Spleen (tissue), 11 donors: Measurements from ENCODE around the gene CDC6. TPM values are rescaled to one million over a fixed set of nuclear protein-coding genes. Genes with fewer than 3 reads are reported as not detected.

Experiments used
- DNase-seq: peaks from one replicate; pipeline ENCODE4 v3.0.0-alpha.2; 2020
- H3K27ac ChIP-seq, 8 donors: fragments of 200-600 bp; sonication (generic) in 7 of 8; 1 replicate in 4 of 8; 2 replicates in 4 of 8; pipeline versions ENCODE4 v1.5.0 to v1.8.0; 2016 to 2021; ENCODE audit warnings: inconsistent platforms in 4 of 8, mild to moderate bottlenecking in 4 of 8, moderate library complexity in 1 of 8
- H3K27me3 ChIP-seq, 7 donors: fragments of 200-600 bp; sonication (generic) in 6 of 7; replicated peaks in 1 of 7; 1 replicate in 4 of 7; 2 replicates in 3 of 7; pipeline versions ENCODE4 v1.5.0 to v1.8.0; 2016 to 2021; ENCODE audit warnings: inconsistent platforms in 3 of 7, mild to moderate bottlenecking in 1 of 7
- H3K36me3 ChIP-seq, 6 donors: fragments of 200-600 bp; sonication (generic) in 5 of 6; 1 replicate in 4 of 6; 2 replicates in 2 of 6; pipeline versions ENCODE4 v1.5.0 to v1.8.0; 2016 to 2021; ENCODE audit warnings: inconsistent platforms in 2 of 6
- H3K4me1 ChIP-seq, 6 donors: fragments of 200-600 bp; sonication (generic) in 5 of 6; 1 replicate in 3 of 6; 2 replicates in 3 of 6; pipeline versions ENCODE4 v1.5.0 to v1.8.0; 2016 to 2021; ENCODE audit warnings: inconsistent platforms in 3 of 6
- H3K4me3 ChIP-seq, 8 donors: fragments of 200-600 bp; sonication (generic) in 7 of 8; 1 replicate in 4 of 8; 2 replicates in 4 of 8; pipeline versions ENCODE4 v1.5.0 to v1.8.0; 2016 to 2021; ENCODE audit warnings: inconsistent platforms in 4 of 8, mild to moderate bottlenecking in 4 of 8, moderate library complexity in 2 of 8
- H3K9me3 ChIP-seq, 8 donors: fragments of 200-600 bp; sonication (generic) in 7 of 8; 1 replicate in 4 of 8; 2 replicates in 4 of 8; pipeline versions ENCODE4 v1.5.0 to v1.8.0; 2016 to 2021; ENCODE audit warnings: inconsistent platforms in 4 of 8
- CTCF ChIP-seq, 11 experiments: fragments of 200-600 bp in 7 of 11; fragments of 450-650 bp in 4 of 11; sonication (generic) in 4 of 11; IDR thresholded peaks in 8 of 11; conservative IDR thresholded peaks in 3 of 11; 1 replicate in 7 of 11; 2 replicates in 4 of 11; pipeline versions ENCODE4 v1.4.0 to v1.8.0; 2016 to 2021; ENCODE audit warnings: antibody characterized with exemption in 11 of 11, inconsistent platforms in 4 of 11, mild to moderate bottlenecking in 1 of 11
- POLR2A ChIP-seq, 3 donors: fragments of 450-650 bp; IDR thresholded peaks; one replicate each; pipeline ENCODE4 v1.5.1; 2017; ENCODE audit warnings: antibody characterized with exemption in 3 of 3, mild to moderate bottlenecking in 1 of 3
- POLR2AphosphoS5 ChIP-seq, 3 donors: sonication (generic); formaldehyde crosslinking; IDR thresholded peaks; one replicate each; pipeline ENCODE4 v1.5.1; 2017; ENCODE audit warnings: antibody characterized with exemption in 3 of 3
- WGBS, 5 donors: extraction: QIAGEN DNeasy Blood & Tissue Kit in 3 of 5; methylation state at CpG; one replicate each; pipeline versions ENCODE4 v1.1.5 to v1.1.7; 2013 to 2018; 5-methylcytosine and 5-hydroxymethylcytosine counted together
- intact Hi-C: fragments of 100-400 bp; cut with DNase I; formaldehyde crosslinking; loops from one replicate; pipeline ENCODE4 v1.15.0; 2023; ENCODE audit warnings: low total_unique reads
- polyA plus RNA-seq, 3 donors: library from polyadenylated mRNA; stranded (reverse); fragments of 200-250 nt; gene quantifications; one replicate each; pipeline ENCODE4 v1.2.1, GENCODE V29; 2013
- total RNA-seq, 7 donors: library from RNA; depleted of rRNA in 3 of 7; stranded (reverse); fragments of >200 nt in 3 of 7; fragmentation: NEBNext Ultra II Directional in 4 of 7; extraction: Animal tissue kit (Norgen Biotek cat#: 25700) in 4 of 7; gene quantifications; one replicate each; pipeline versions ENCODE4 v1.1.0 to v1.2.1, GENCODE V29; 2016 to 2021
- donor health status: healthy with polysubstance abuse.
- donor health status: DM: no; HTN: no; CAD: no; lungs with moderate emphysema.
- donor health status: DM: no; HTN: no; CAD: no.
- donor health status: Bipolar disorder and iron deficiency.
- donor health status: healthy.
- donor health status: DM: no; HTN: no; CAD: no.
- donor health status: DM: yes; HTN: yes; CAD: no.

CDC6 gene
- total and polyA plus RNA-seq, 10 donors, result 1.2 to 11.6 (median 5.1) TPM

- H3K9me3 ChIP-seq, result no peaks in the 10 kb centered on the region
- intact Hi-C loops, result no loop called here
- peaks cover 4 to 58% (median 29%) of the 10 kb centered on the region in 6 donors for H3K4me1 ChIP-seq
- no peak overlapping the region for H3K4me3 ChIP-seq
- TF ChIP-seq POLR2AphosphoS5 (IDR thresholded peaks at IDR 0.05), result no peak
- TF ChIP-seq CTCF (IDR thresholded peaks at IDR 0.05 in 8 of 11, conservative IDR thresholded peaks at IDR 0.05 in 3 of 11), result no peak
- no peak for TF ChIP-seq POLR2A (IDR thresholded peaks at IDR 0.05)
- peaks cover 0 to 14% (median 5%) of the 10 kb centered on the region in 6 donors for H3K36me3 ChIP-seq
- peak overlapping the region in 1 of 8 donors; percentile 18 for H3K27ac ChIP-seq
- DNase-seq, result no peak
- no peaks in the 10 kb centered on the region for H3K27me3 ChIP-seq
These were observed 36.1 kb upstream of the CDC6 start for GRCh38 chr17:40251576-40251975.

- Histone ChIP-seq H3K27ac (no peak overlapping the region), H3K4me1 (peaks cover 2 to 40% (median 21%) of the 10 kb centered on the region in 6 donors), H3K9me3 (no peaks in the 10 kb centered on the region), H3K27me3 (no peaks in the 10 kb centered on the region), H3K36me3 (peaks cover 0 to 31% (median 23%) of the 10 kb centered on the region in 6 donors), H3K4me3 (no peak overlapping the region)
- 73 to 90% (median 79%) methylated on average over 3 of the region's 3 CpGs for WGBS, 5 donors
- TF ChIP-seq CTCF (IDR thresholded peaks at IDR 0.05 in 8 of 11, conservative IDR thresholded peaks at IDR 0.05 in 3 of 11), result no peak
- no peak for TF ChIP-seq POLR2A (IDR thresholded peaks at IDR 0.05)
- TF ChIP-seq POLR2AphosphoS5 (IDR thresholded peaks at IDR 0.05), result no peak
- intact Hi-C loops, result no loop called here
- no peak for DNase-seq
These were observed 34.1 kb upstream of the CDC6 start for GRCh38 chr17:40253565-40253964.

GRCh38 chr17:40259505-40259904, 28.2 kb upstream of the CDC6 start:
- no peak for DNase-seq
- Histone ChIP-seq H3K4me3 (no peak overlapping the region), H3K4me1 (peaks cover 0 to 3% (median 0%) of the 10 kb centered on the region in 6 donors), H3K36me3 (peaks cover 0 to 86% (median 75%) of the 10 kb centered on the region in 6 donors), H3K9me3 (no peaks in the 10 kb centered on the region), H3K27ac (no peak overlapping the region), H3K27me3 (no peaks in the 10 kb centered on the region)
- TF ChIP-seq CTCF (IDR thresholded peaks at IDR 0.05 in 8 of 11, conservative IDR thresholded peaks at IDR 0.05 in 3 of 11) (no peak), POLR2A (IDR thresholded peaks at IDR 0.05) (no peak), POLR2AphosphoS5 (IDR thresholded peaks at IDR 0.05) (no peak)
- intact Hi-C loops, result no loop called here
- 90 to 99% (median 94%) methylated on average over 2 of the region's 2 CpGs for WGBS, 5 donors

- WGBS, 5 donors, result 88 to 95% (median 94%) methylated on average over 7 of the region's 7 CpGs
- intact Hi-C loops, result no loop called here
- H3K27me3 ChIP-seq, result no peaks in the 10 kb centered on the region
- no peaks in the 10 kb centered on the region for H3K9me3 ChIP-seq
- peaks cover 0 to 3% (median 0%) of the 10 kb centered on the region in 6 donors for H3K4me1 ChIP-seq
- H3K36me3 ChIP-seq, result peaks cover 0 to 96% (median 85%) of the 10 kb centered on the region in 6 donors
- DNase-seq, result no peak
- TF ChIP-seq POLR2A (IDR thresholded peaks at IDR 0.05) (no peak), CTCF (IDR thresholded peaks at IDR 0.05 in 8 of 11, conservative IDR thresholded peaks at IDR 0.05 in 3 of 11) (no peak), POLR2AphosphoS5 (IDR thresholded peaks at IDR 0.05) (no peak)
- H3K4me3 ChIP-seq, result no peak overlapping the region
- H3K27ac ChIP-seq, result no peak overlapping the region
These were observed 27.2 kb upstream of the CDC6 start for GRCh38 chr17:40260528-40260927.
